Measurements from ENCODE around the gene PTCSC3.

The PTCSC3 gene

DNA sequence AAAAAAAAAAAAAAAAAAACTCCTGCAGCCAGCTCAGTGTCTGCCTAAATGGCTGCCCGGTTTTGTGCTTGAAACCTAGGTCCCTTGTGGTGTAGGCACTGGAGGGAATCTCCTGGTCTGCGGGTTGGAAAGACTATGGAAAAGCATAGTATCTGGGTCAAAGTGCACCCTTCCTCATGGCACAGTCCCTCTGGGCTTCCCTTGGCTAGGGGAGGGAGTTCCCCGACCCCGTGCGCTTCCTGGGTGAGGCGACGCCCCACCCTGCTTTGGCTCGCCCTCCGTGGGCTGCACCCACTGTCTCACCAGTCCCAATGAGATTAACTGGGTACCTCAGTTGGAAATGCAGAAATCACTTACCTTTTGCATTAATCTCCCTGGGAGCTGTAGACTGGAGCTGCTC is 14.3 kb downstream of the PTCSC3 start:
- DNase-seq (ENCODE audit: low read depth): no peak
- no peak overlapping the region for H3K4me3 ChIP-seq (ENCODE audit: low read length)
- TF ChIP-seq, protein P1, sequence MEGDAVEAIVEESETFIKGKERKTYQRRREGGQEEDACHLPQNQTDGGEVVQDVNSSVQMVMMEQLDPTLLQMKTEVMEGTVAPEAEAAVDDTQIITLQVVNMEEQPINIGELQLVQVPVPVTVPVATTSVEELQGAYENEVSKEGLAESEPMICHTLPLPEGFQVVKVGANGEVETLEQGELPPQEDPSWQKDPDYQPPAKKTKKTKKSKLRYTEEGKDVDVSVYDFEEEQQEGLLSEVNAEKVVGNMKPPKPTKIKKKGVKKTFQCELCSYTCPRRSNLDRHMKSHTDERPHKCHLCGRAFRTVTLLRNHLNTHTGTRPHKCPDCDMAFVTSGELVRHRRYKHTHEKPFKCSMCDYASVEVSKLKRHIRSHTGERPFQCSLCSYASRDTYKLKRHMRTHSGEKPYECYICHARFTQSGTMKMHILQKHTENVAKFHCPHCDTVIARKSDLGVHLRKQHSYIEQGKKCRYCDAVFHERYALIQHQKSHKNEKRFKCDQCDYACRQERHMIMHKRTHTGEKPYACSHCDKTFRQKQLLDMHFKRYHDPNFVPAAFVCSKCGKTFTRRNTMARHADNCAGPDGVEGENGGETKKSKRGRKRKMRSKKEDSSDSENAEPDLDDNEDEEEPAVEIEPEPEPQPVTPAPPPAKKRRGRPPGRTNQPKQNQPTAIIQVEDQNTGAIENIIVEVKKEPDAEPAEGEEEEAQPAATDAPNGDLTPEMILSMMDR (conservative IDR thresholded peaks at IDR 0.05; ENCODE audit: low read depth, low read length): no peak

DNA sequence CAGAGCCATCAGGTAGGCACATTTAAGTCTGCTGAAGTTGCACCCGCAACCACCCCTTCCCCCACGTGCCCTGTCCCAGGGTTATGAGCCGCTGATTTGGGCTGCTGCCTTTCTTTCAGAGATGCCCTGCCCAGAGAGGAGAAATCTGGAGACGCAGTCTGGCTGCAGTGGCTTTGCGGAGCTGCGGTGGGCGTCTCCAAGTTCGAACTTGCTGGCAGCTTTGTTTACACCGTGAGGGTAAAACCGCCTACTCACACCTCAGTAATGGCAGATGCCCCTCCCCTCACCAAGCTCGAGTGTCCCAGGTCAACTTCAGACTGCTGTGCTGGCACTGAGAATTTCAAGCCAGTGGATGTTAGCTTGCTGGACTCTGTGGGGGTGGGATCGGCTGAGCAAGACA is 14.7 kb downstream of the PTCSC3 start:
- no peak for DNase-seq (ENCODE audit: low read depth)
- TF ChIP-seq, protein P1 (conservative IDR thresholded peaks at IDR 0.05; ENCODE audit: low read depth, low read length): no peak
- H3K4me3 ChIP-seq (ENCODE audit: low read length): no peak overlapping the region

DNA sequence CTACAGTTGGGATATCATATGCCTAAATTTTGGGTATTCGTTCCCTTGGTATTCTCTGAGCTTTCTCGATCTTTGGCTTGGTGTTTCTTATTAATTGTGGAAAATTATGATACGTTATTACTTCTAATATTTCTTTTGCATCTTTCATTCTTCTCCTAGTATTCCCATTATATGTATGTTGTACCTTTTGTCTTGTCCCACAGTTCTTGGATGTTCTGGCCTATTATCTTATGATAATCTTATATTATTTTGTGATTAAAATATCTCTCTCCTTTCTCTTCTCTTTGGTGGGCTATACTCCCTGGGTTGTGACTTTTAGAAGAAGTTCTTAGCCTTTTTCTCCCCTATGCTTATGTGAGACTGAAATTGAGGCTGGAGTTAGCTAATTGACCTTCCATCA is 25.2 kb downstream of the PTCSC3 start:
- H3K4me3 ChIP-seq (ENCODE audit: low read length): no peak overlapping the region
- DNase-seq (ENCODE audit: low read depth): no peak
- TF ChIP-seq, protein P1 (conservative IDR thresholded peaks at IDR 0.05; ENCODE audit: low read depth, low read length): no peak

DNA sequence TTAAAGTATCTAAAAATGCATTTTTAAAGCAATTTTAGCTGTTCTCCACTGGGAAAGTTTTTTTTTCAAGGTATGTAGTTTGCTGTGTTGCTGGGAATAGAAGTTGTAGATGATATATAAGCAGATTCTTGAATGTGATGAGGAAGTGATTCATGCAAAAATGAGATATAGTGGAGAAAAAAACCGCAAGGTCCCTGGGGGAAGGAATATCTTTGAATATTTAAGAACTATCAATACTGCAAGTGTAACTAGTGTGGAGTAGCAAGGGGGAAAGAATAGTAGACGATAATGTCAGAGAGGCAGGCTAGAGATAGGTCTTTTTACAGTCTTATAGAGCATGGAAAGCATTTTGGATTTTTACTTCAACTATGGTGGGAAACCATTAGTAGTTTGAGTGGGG is 42.5 kb downstream of the PTCSC3 start:
- TF ChIP-seq, protein P1 (conservative IDR thresholded peaks at IDR 0.05; ENCODE audit: low read depth, low read length): no peak
- H3K4me3 ChIP-seq (ENCODE audit: low read length): no peak overlapping the region
- DNase-seq (ENCODE audit: low read depth): no peak

DNA sequence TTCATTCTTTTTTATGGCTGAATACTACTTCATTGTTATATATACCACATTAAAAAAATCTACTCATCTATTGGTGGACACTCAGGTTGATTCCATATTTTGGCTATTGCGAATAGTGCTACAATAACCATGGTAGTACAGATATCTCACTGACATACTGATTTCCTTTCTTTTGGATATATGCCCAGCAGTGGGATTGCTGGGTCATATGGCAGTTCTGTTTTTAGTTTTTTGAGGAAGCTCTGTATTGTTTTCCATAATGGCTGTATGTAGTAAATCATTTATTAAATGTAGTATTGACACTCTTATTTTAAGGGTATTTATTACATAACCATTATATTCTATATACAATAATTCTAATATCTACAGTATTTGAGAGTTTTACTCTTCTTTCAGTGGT is 43.7 kb downstream of the PTCSC3 start:
- TF ChIP-seq, protein P1 (conservative IDR thresholded peaks at IDR 0.05; ENCODE audit: low read depth, low read length): no peak
- no peak for DNase-seq (ENCODE audit: low read depth)
- H3K4me3 ChIP-seq (ENCODE audit: low read length): no peak overlapping the region

DNA sequence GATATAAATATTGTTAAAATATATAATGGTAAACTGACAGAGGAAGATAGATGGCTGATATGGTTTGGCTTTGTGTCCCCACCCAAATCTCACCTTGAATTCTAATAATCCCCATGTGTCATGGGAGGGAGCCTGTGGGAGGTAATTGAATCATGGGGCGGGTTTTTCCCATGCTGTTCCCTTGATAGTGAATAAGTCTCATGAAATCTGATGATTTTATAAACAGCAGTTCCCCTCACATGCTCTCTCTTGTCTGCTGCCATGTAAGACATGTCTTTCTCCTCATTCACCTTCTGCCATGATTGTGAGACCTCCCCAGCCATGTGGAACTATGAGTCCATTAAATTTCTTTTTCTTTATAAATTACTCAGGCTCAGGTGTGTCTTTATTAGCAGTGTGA is 46.3 kb downstream of the PTCSC3 start:
- DNase-seq (ENCODE audit: low read depth): no peak
- TF ChIP-seq, protein P1 (conservative IDR thresholded peaks at IDR 0.05; ENCODE audit: low read depth, low read length): no peak
- H3K4me3 ChIP-seq (ENCODE audit: low read length): no peak overlapping the region

DNA sequence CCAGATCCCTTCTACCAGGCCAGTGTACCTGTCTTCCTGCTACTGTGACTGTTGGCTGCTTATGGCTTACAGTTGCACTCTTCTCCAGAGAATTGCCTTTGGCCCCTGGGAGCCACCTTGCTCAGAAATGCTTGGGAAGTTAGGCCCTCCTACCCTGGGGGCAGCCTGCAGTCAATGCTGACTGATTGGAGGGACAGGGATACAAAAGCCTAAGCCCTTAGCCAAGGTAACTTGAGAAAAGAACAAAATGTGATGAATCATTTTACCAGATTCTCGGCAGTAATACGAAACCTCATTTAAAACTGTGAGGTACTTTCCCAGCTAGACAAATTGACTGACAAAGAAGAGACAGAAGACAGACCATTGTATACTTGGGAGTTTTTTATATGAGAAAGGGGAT is 47.3 kb downstream of the PTCSC3 start:
- TF ChIP-seq, protein P1 (conservative IDR thresholded peaks at IDR 0.05; ENCODE audit: low read depth, low read length): no peak
- no peak overlapping the region for H3K4me3 ChIP-seq (ENCODE audit: low read length)
- no peak for DNase-seq (ENCODE audit: low read depth)
